SK-N-MC (cell line): ENCODE data around the gene ZNF33B.
A peak's percentile ranks its signal among the peaks of the same experiment; 100 is the strongest.

Experiments used
- DNase-seq: peaks from one replicate; pipeline ENCODE4 v3.0.0-alpha.2; 2011; ENCODE audit warnings: low read depth, low spot score
- H3K27ac ChIP-seq: fragments of 200-600 bp; sonication (generic); 2 replicates; pipeline ENCODE4 v1.5.1; 2016; ENCODE audit warnings: mixed run types
- H3K36me3 ChIP-seq: fragments of 200-600 bp; sonication (generic); 2 replicates; pipeline ENCODE4 v1.6.1; 2017; ENCODE audit warnings: antibody characterized with exemption, low read length, mixed read lengths; ENCODE audit not compliant: insufficient read depth
- H3K4me3 ChIP-seq: fragments of 200-600 bp; sonication (generic); 2 replicates; pipeline ENCODE4 v1.5.1; 2016
- H3K9ac ChIP-seq: fragments of 200-600 bp; sonication (generic); 2 replicates; pipeline ENCODE4 v1.8.0; 2017; ENCODE audit warnings: mixed run types, mixed read lengths; ENCODE audit not compliant: insufficient read length
- H3K9me3 ChIP-seq: fragments of 200-600 bp; sonication (generic); 2 replicates; pipeline ENCODE4 v1.6.1; 2017; ENCODE audit warnings: low read depth, mild to moderate bottlenecking, antibody characterized with exemption, low read length, moderate library complexity, mixed read lengths
- EZH2 ChIP-seq: fragments of 200-600 bp; sonication (generic); IDR thresholded peaks from one replicate; pipeline ENCODE4 v1.6.1; 2017; ENCODE audit warnings: antibody characterized with exemption
- FOXP2 ChIP-seq: optimal IDR thresholded peaks from 2 replicates; pipeline ENCODE3; 2011; ENCODE audit warnings: mild to moderate bottlenecking, moderate library complexity; ENCODE audit not compliant: insufficient read depth; ENCODE audit errors: extremely low read length, control extremely low read depth
- POLR2AphosphoS5 ChIP-seq: IDR thresholded peaks from 2 replicates; pipeline ENCODE4 v1.6.1; 2012; ENCODE audit warnings: mild to moderate bottlenecking, low read depth, low read length, borderline replicate concordance

ZNF33B gene

DNA sequence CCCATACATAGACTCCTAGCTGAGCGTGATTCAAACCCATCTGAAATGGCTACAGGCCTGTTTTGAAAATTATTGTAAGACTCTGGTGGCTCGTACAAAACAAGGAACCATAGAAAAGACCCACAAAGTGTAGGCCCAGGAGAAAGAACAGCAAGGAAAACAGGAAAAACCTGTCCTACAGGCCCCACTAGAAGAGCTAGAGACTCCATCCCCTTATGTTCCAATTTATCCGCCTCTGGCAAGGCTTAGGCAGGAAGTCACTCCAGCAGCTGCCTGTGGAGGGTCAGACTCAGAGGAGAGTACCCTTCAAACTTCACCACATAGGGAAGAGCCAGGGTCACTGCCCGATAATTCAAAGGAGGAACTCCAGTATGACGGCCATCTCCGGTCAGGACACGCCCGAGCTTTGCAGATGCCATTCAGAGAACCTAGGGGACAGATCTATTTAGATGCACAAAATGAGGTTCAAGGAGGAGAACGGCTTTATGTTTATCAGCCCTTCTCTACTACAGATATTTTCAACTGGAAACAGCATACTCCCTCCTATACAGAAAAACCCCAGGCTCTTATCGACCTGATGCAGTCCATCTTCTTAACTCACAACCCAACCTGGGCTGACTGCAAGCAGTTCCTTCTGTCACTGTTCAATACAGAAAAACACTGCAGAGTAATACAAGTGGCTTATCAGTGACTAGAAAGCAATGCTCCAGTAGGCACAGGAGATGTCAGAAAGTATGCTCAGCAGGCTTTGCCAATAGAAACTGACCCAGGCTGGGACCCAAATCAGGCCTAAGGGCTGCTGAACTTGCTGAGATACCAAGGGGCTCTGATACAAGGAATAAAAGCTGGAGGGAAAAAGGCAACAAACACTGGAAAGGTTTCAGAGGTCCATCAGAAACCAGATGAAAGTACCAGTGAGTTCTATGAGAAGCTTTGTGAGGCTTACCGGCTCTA lies 8.6 kb upstream of the ZNF33B start:
- H3K9me3 ChIP-seq = no peaks in the 10 kb centered on the region
- no peak for DNase-seq
- no peak for TF ChIP-seq EZH2
- TF ChIP-seq FOXP2 = no peak
- no peak for TF ChIP-seq POLR2AphosphoS5
- H3K36me3 ChIP-seq = no peaks in the 10 kb centered on the region
- H3K4me3 ChIP-seq = no peak overlapping the region
- H3K27ac ChIP-seq = no peak overlapping the region
- no peak overlapping the region for H3K9ac ChIP-seq

DNA sequence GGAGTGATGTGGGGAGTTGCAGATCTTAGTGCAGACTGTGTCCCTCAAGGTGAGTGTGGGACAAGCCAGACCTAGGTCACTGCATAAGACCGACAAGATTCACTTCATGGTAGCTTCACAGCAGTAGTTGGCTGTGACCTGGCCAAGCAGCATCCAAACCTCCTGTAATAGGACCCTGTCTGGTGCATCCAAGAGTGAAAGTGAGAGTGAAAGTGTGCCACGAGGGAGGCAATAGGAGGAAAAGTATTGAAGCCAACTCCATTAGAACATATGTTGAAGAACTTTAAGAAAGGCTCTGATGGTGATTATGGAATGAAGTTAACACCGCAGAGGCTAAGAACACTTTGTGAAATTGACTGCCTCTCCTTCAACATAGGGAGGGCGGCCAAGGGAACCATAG lies 7.8 kb upstream of the ZNF33B start:
- no peak for DNase-seq
- no peaks in the 10 kb centered on the region for H3K9me3 ChIP-seq
- no peak overlapping the region for H3K4me3 ChIP-seq
- TF ChIP-seq FOXP2 (no peak), POLR2AphosphoS5 (no peak), EZH2 (no peak)
- H3K36me3 ChIP-seq = no peaks in the 10 kb centered on the region
- no peak overlapping the region for H3K9ac ChIP-seq
- no peak overlapping the region for H3K27ac ChIP-seq

DNA sequence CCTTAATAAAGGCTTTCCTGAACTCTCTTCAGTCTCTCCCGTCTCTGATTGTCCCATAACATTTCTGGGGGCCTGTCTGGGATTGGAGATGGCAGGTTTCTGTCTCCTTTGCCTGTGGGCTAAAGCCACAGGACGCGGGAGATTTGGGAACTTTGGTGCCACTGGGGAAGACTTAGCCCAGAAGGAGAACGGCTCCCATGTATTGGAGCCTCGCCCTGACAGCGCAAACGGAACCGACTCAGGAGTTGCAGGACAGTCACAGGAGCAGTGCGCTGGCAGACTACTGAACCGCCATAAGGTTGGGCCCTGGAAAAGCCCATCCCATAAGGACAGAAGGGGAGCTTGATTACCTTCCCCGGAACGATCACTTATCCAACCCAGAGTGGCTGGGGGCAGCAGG lies 7.1 kb upstream of the ZNF33B start:
- Histone ChIP-seq H3K27ac (no peak overlapping the region), H3K9ac (no peak overlapping the region), H3K4me3 (no peak overlapping the region), H3K36me3 (no peaks in the 10 kb centered on the region), H3K9me3 (no peaks in the 10 kb centered on the region)
- no peak for DNase-seq
- TF ChIP-seq EZH2 (no peak), POLR2AphosphoS5 (no peak), FOXP2 (no peak)

DNA sequence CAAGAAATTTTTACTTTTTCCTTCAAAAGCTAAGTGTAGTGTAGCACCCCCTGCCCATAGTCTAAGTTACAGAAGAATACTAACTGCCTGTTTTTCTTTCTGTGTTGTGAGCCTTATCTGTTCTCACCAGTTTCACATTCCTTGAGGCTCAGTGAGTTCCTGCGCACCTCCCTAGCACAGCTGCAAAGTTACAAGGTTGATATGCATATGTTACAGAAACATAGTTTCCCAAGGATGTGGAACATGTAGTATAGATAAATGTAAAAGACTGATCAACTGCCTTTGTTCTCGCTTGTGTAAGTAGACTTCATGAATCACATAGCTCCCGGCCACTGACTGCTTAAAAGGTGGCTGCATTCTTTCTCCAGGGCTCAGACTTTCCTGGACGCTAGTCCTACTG lies 6.7 kb upstream of the ZNF33B start:
- no peak for TF ChIP-seq EZH2
- no peaks in the 10 kb centered on the region for H3K9me3 ChIP-seq
- H3K36me3 ChIP-seq = no peaks in the 10 kb centered on the region
- no peak overlapping the region for H3K9ac ChIP-seq
- no peak overlapping the region for H3K4me3 ChIP-seq
- no peak overlapping the region for H3K27ac ChIP-seq
- no peak for DNase-seq

DNA sequence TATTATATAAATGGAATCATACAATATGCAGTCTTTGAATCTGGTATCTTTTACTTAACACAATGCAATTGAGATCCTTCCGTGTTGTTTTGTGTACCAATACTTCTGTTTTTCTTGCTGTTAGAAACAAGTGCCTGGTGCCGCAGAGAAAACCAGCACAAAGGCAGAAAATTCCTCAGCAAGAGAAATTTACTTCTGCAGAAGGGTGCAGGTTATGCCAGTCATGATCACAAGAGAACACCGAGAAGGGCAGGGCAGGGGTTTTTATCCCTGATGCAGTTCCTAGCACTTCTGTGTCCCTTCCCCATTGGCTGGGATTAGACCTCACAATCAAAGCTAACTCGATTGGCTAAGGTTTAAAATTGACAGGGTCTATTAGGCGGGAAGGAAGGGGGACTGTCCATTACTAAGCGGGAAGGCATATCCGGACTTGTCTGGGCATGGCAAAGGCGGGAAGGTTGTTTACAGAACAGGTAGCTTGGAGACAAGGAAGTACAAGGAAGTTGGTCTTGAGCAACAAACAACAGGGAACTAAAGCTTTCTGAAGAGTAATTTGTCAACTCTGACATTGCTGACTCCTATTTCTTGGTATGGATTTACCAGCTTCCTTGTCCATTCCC lies 2.4 kb upstream of the ZNF33B start:
- Histone ChIP-seq H3K4me3 (no peak overlapping the region), H3K9me3 (no peaks in the 10 kb centered on the region), H3K36me3 (no peaks in the 10 kb centered on the region), H3K9ac (no peak overlapping the region), H3K27ac (no peak overlapping the region)
- TF ChIP-seq EZH2 (no peak), POLR2AphosphoS5 (no peak), FOXP2 (no peak)
- no peak for DNase-seq

DNA sequence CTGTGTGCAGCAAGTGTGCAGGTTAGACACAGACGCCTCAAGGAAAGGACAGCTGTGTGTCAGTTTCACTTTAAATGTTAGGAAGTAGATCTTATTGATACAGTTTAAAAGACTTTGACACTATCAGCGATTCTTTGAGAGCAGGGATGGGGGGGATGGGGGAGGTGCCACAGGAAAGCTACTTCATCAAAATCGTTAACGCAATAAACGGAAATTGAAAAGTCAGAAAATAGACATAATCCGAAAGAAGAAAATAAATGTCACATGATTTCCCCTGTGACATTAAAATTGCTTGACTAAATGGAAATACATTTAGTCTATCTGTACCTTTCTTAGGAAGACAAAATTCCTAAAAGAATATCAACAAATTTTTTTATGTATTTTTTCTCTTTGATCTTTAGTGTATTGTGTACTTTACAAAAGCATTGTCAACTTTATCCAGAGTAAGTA lies 476 bp upstream of the ZNF33B start:
- DNase-seq = no peak
- no peak overlapping the region for H3K27ac ChIP-seq
- H3K36me3 ChIP-seq = no peaks in the 10 kb centered on the region
- H3K9ac ChIP-seq = peak overlapping the region; percentile 88
- TF ChIP-seq POLR2AphosphoS5 (no peak), FOXP2 (no peak), EZH2 (no peak)
- H3K9me3 ChIP-seq = no peaks in the 10 kb centered on the region
- peak overlapping the region; percentile 85 for H3K4me3 ChIP-seq

DNA sequence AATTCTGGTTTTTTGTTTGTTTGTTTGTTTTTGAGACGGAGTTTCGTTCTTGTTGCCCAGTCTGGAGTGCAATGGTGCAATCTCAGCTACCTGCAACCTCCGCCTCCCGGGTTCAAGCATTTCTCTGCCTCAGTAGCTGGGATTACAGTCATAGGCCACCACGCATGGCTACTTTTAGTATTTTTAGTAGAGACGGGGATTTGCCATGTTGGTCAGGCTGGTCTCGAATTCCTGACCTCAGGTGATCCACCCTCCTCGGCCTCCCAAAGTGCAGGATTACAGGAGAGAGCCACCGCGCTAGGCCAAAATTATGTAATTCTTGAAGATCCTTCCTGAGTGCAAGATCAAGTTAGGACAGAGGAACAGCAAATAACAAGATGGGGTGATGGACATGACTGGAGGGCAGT lies 719 bp downstream of the ZNF33B start:
- no peak for DNase-seq
- no peaks in the 10 kb centered on the region for H3K36me3 ChIP-seq
- H3K9me3 ChIP-seq = no peaks in the 10 kb centered on the region
- no peak for TF ChIP-seq POLR2AphosphoS5
- no peak for TF ChIP-seq FOXP2
- TF ChIP-seq EZH2 = no peak
- H3K4me3 ChIP-seq = peak overlapping the region; percentile 85
- peak overlapping the region; percentile 31; the same call in 1 of the 2 replicates for H3K27ac ChIP-seq
- peak overlapping the region; percentile 78 for H3K9ac ChIP-seq

DNA sequence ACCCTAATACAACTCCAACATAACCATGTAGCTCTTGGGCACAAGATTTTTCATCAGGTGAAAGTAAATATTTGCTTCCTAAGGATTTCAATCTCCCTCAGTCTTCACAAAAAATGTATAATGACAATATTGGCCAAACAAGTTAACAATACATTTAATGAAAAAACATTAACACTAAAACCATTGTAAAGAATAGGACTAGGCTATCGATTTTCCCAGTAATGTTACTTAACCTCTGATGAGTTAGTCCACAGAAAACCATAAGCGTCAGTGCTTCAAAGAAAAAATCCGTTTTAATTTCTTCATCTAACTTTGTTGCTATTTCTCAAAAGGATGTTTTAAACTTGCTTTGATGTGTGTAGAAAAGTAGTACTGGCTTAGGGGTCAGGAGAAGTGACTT lies 1.2 kb downstream of the ZNF33B start:
- Histone ChIP-seq H3K9ac (peak overlapping the region; percentile 78), H3K27ac (no peak overlapping the region), H3K9me3 (no peaks in the 10 kb centered on the region), H3K4me3 (peak overlapping the region; percentile 85), H3K36me3 (no peaks in the 10 kb centered on the region)
- no peak for TF ChIP-seq EZH2
- TF ChIP-seq POLR2AphosphoS5 = no peak
- TF ChIP-seq FOXP2 = no peak
- no peak for DNase-seq
